Measurements from ENCODE around the gene MED15. TPM values are rescaled to one million over a fixed set of nuclear protein-coding genes. Genes with fewer than 3 reads are reported as not detected.

The MED15 gene
- total and polyA plus RNA-seq, 2 of the 8 experiments (the other 6 are each of a cell fraction or from before 2014, with no cell fraction given) = 28.3 to 57.1 TPM

- TF ChIP-seq YY1 (IDR thresholded peaks at IDR 0.05; ENCODE audit: low read depth, low read length) (no peak), KDM5A (IDR thresholded peaks at IDR 0.05; ENCODE audit: low read length) (no peak), BACH1 (IDR thresholded peaks at IDR 0.05; ENCODE audit: low read length) (no peak)
- TF ChIP-seq, protein P1, sequence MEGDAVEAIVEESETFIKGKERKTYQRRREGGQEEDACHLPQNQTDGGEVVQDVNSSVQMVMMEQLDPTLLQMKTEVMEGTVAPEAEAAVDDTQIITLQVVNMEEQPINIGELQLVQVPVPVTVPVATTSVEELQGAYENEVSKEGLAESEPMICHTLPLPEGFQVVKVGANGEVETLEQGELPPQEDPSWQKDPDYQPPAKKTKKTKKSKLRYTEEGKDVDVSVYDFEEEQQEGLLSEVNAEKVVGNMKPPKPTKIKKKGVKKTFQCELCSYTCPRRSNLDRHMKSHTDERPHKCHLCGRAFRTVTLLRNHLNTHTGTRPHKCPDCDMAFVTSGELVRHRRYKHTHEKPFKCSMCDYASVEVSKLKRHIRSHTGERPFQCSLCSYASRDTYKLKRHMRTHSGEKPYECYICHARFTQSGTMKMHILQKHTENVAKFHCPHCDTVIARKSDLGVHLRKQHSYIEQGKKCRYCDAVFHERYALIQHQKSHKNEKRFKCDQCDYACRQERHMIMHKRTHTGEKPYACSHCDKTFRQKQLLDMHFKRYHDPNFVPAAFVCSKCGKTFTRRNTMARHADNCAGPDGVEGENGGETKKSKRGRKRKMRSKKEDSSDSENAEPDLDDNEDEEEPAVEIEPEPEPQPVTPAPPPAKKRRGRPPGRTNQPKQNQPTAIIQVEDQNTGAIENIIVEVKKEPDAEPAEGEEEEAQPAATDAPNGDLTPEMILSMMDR (IDR thresholded peaks at IDR 0.05; ENCODE audit: control extremely low read depth in 1 of 3, insufficient read depth in 1 of 3, low read depth in 1 of 3, low read length in 3 of 3) = no peak
Measured at GRCh38 chr22:20610757-20611156, 103.3 kb downstream of the MED15 start (continued).

Data from H1 (cell line).